ENCODE data around the gene CHAF1A.
A peak's percentile ranks its signal among the peaks of the same experiment; 100 is the strongest.

The CHAF1A gene

DNA sequence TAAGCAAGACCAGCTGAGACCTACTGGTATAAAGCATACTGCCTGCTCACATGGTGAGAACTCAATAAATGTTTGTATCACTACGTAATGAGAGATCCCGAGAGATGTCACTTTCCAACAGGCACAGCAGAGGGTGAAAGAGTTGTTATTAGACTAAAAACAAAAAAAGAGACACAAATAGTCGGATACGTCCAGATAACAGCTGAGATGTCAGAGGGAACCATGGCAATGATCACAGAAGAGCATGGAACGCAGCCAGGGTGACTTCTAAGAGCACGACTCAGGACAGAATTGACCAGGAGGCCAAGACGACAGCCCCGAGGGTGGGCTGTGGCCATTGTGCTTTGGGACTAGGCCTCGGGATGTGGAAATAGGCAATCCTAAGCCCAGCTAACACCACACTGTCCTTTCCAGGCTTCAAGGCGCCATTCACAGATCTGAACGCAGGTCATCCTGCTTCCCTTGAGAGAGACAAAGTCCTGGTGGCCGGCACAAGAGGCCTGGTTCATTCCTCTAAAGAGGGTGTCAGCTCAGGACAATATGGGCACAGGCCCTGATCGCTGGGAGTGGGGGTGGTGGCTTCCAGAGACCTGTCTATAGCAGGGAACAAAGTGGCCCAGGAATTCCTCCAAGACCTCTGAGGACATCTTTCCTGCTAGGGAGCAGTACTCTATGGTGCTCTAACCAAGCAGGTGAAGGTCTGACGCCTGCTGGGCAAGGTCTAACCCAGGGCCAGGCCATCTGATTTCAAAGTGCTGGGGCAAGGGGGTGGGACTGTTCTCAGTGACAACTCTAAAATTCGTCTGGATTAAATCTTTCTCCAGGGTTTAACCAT is 5.3 kb upstream of the CHAF1A start:
- Histone ChIP-seq H3K79me2 (ENCODE audit: control insufficient read depth, low read length) (peaks cover 89% of the 10 kb centered on the region), H3K4me1 (ENCODE audit: control insufficient read depth, low read length) (peaks cover 21% of the 10 kb centered on the region)

GRCh38 chr19:4399812-4400134 is 2.7 kb upstream of the CHAF1A start:
- Histone ChIP-seq H3K9me2 (replicated peaks; ENCODE audit: control insufficient read depth, low read length) (no peaks in the 10 kb centered on the region), H4K20me1 (ENCODE audit: control insufficient read depth, insufficient read depth, low read depth, low read length) (peaks cover 29% of the 10 kb centered on the region), H3F3A (ENCODE audit: control insufficient read depth, insufficient read depth) (0 out of 2 replicates have a peak, but pooled peaks cover 3% of the 10 kb centered on the region), H3K79me2 (ENCODE audit: control insufficient read depth, low read length) (peaks cover 87% of the 10 kb centered on the region), H3K27ac (ENCODE audit: low read depth, low read length) (peak overlapping the region; percentile 60), H3K27me3 (ENCODE audit: control insufficient read depth, low read length) (no peaks in the 10 kb centered on the region), H3K36me3 (ENCODE audit: control insufficient read depth, low read length) (peaks cover 57% of the 10 kb centered on the region), H3K4me2 (ENCODE audit: low read length) (peak overlapping the region; percentile 82), H3K4me3 (ENCODE audit: low read length) (peak overlapping the region; percentile 80), H3K4me1 (ENCODE audit: control insufficient read depth, low read length) (peaks cover 38% of the 10 kb centered on the region), H3K9me3 (ENCODE audit: control insufficient read depth, insufficient read depth, low read length) (no peaks in the 10 kb centered on the region)
- TF ChIP-seq EZH2phosphoT487 (IDR thresholded peaks at IDR 0.05; ENCODE audit: borderline replicate concordance, low read length): no peak
- TF ChIP-seq, protein P1, sequence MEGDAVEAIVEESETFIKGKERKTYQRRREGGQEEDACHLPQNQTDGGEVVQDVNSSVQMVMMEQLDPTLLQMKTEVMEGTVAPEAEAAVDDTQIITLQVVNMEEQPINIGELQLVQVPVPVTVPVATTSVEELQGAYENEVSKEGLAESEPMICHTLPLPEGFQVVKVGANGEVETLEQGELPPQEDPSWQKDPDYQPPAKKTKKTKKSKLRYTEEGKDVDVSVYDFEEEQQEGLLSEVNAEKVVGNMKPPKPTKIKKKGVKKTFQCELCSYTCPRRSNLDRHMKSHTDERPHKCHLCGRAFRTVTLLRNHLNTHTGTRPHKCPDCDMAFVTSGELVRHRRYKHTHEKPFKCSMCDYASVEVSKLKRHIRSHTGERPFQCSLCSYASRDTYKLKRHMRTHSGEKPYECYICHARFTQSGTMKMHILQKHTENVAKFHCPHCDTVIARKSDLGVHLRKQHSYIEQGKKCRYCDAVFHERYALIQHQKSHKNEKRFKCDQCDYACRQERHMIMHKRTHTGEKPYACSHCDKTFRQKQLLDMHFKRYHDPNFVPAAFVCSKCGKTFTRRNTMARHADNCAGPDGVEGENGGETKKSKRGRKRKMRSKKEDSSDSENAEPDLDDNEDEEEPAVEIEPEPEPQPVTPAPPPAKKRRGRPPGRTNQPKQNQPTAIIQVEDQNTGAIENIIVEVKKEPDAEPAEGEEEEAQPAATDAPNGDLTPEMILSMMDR (IDR thresholded peaks at IDR 0.05; ENCODE audit: low read depth, low read length, poor library complexity, severe bottlenecking): no peak

More for the DNA sequence above, 5.3 kb upstream of the CHAF1A start:
- Histone ChIP-seq H3K27ac (ENCODE audit: low read depth, low read length) (no peak overlapping the region), H3K4me2 (ENCODE audit: low read length) (no peak overlapping the region), H3K36me3 (ENCODE audit: control insufficient read depth, low read length) (peaks cover 39% of the 10 kb centered on the region), H3K9me2 (replicated peaks; ENCODE audit: control insufficient read depth, low read length) (no peaks in the 10 kb centered on the region), H3K27me3 (ENCODE audit: control insufficient read depth, low read length) (no peaks in the 10 kb centered on the region), H3K4me3 (ENCODE audit: low read length) (no peak overlapping the region), H3K9me3 (ENCODE audit: control insufficient read depth, insufficient read depth, low read length) (no peaks in the 10 kb centered on the region), H4K20me1 (ENCODE audit: control insufficient read depth, insufficient read depth, low read depth, low read length) (peaks cover 20% of the 10 kb centered on the region; the same call in 1 of the 2 replicates), H3F3A (ENCODE audit: control insufficient read depth, insufficient read depth) (0 out of 2 replicates have a peak, but pooled peaks cover 3% of the 10 kb centered on the region)
- no peak for TF ChIP-seq EZH2phosphoT487 (IDR thresholded peaks at IDR 0.05; ENCODE audit: borderline replicate concordance, low read length)
- TF ChIP-seq, protein P1 (IDR thresholded peaks at IDR 0.05; ENCODE audit: low read depth, low read length, poor library complexity, severe bottlenecking): no peak

- peaks cover 58% of the 10 kb centered on the region for H3K36me3 ChIP-seq (ENCODE audit: control insufficient read depth, low read length)
- 0 out of 2 replicates have a peak, but pooled peaks cover 3% of the 10 kb centered on the region for H3F3A ChIP-seq (ENCODE audit: control insufficient read depth, insufficient read depth)
- H3K79me2 ChIP-seq (ENCODE audit: control insufficient read depth, low read length): peaks cover 87% of the 10 kb centered on the region
- no peak for TF ChIP-seq EZH2phosphoT487 (IDR thresholded peaks at IDR 0.05; ENCODE audit: borderline replicate concordance, low read length)
- TF ChIP-seq, protein P1 (IDR thresholded peaks at IDR 0.05; ENCODE audit: low read depth, low read length, poor library complexity, severe bottlenecking): peak; percentile 76
- peak within 1 kb of the TSS; percentile 60 for H3K27ac ChIP-seq (ENCODE audit: low read depth, low read length)
- no peaks in the 10 kb centered on the region for H3K9me3 ChIP-seq (ENCODE audit: control insufficient read depth, insufficient read depth, low read length)
- peak within 1 kb of the TSS; percentile 93 for H3K4me3 ChIP-seq (ENCODE audit: low read length)
- H3K4me1 ChIP-seq (ENCODE audit: control insufficient read depth, low read length): peaks cover 42% of the 10 kb centered on the region
- peaks cover 33% of the 10 kb centered on the region for H4K20me1 ChIP-seq (ENCODE audit: control insufficient read depth, insufficient read depth, low read depth, low read length)
- H3K4me2 ChIP-seq (ENCODE audit: low read length): peak within 1 kb of the TSS; percentile 95
- no peaks in the 10 kb centered on the region for H3K9me2 ChIP-seq (replicated peaks; ENCODE audit: control insufficient read depth, low read length)
- no peaks in the 10 kb centered on the region for H3K27me3 ChIP-seq (ENCODE audit: control insufficient read depth, low read length)
Observed at GRCh38 chr19:4400135-4400936, 2.1 kb upstream of the CHAF1A start, which contains the start of gene SH3GL1. SH3GL1 (minus strand) TSS chr19:4400547; CDS start chr19:4400368, 179 bp downstream.
